ENCODE results near the gene AGBL1. TPM values are rescaled to one million over a fixed set of nuclear protein-coding genes. Genes with fewer than 3 reads are reported as not detected.

AGBL1 gene
- polyA plus RNA-seq, 2 of the 4 experiments (the other 2 are of a cell fraction), result not detected

DNA sequence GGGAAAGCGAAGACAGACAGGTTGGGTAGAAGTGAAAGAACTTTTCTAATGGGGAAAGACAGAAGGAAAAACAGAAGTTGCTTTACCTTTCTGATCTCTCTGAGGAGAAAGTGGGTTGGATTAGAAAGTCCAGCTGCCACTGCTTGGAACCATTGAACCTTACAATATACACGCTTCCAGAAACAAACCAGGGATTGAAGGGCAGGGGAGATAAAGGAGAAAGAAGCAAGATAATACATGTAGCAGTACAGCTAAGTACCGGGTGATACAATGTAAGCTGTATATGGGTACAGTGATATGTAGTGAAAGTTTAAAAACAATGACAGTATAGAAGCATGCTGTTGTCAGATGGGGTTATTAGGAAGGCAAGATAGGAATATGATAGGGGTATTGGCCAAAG, 684.4 kb downstream of the AGBL1 start (continued):
- TF ChIP-seq RFX5 (IDR thresholded peaks at IDR 0.05) (no peak), ZNF302 (CRISPR knock-in tag; IDR thresholded peaks at IDR 0.05) (no peak), RARB (CRISPR knock-in tag; IDR thresholded peaks at IDR 0.05) (no peak)

DNA sequence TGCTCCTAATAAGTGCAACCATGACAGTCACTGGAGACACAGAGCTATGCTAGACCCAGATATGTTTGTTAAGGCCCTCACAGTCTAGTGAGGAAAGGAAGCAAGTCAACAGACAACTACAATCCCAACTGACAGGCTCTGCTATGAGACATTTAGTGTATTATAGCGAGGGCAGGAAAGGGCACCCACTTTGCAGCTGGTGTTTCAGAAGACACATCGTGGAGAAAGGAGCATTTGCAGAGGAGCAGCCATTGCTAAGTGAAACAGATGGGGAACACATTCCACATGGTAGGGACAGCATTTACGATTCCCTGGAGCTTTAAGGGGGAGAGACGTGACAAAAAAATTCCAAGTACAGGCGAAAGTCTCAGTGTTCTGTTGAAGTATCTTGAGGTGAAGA, 685.6 kb downstream of the AGBL1 start:
- 0% methylated on average over 5 of the region's 5 CpGs for WGBS (ENCODE audit: missing lambda C conversion rate)
- peak; percentile 18 for FAIRE-seq
- CTCF ChIA-PET, result no interaction called here

DNA sequence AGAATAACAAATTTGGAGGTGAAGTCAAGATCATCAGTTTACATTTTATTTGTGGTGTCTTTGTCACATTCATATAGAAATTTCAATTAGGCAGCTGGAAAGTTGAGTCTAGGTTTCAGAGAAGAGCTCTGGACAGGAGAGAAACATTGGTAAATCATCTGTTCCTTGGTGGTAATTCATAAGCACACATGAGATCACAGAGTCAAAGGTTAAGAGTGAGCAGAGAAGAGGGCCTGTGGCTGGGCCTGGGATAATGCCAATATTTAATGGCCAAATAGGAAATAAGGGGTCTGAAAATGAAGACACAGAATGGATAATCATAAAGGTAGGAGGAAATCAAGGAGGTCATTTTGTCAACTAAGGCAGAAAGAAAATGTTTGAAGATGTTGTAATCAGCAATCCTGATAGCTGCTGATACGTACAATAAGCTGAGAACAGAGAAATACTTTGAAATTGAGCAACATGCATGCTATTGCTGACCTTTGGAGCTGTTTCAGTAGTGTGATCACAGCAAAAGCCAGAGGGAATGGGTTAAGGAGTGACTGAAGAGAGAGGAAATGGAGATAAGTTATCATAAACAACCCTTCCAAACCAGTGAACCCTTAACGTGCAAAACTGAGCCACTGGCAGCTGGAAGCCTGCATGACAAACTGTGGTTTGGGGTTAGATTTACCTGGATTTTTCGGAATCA, 692.8 kb downstream of the AGBL1 start:
- no peak overlapping the region for H3K4me2 ChIP-seq
- WGBS (ENCODE audit: missing lambda C conversion rate), result 3% methylated on average over 3 of the region's 3 CpGs
- ChIA-PET POLR2A (no interaction called here), CTCF (no interaction called here)
- no peak for ATAC-seq
- no peak for DNase-seq (ENCODE audit: low read depth in 1 of 2, low spot score in 1 of 2)
- no peaks in the 10 kb centered on the region for H3K4me1 ChIP-seq
- no peak overlapping the region for H3K27ac ChIP-seq
- no peak for TF ChIP-seq RNF2 (IDR thresholded peaks at IDR 0.05; ENCODE audit: borderline replicate concordance, low read depth)
- no peak for TF ChIP-seq POLR2AphosphoS2 (conservative IDR thresholded peaks at IDR 0.05; ENCODE audit: low read length)
- no peak overlapping the region for H3K4me3 ChIP-seq
- peak; percentile 18 for FAIRE-seq
- H3K9me3 ChIP-seq, result no peaks in the 10 kb centered on the region

More for the DNA sequence above, 685.6 kb downstream of the AGBL1 start:
- Histone ChIP-seq H3K4me3 (no peak overlapping the region), H3K4me1 (no peaks in the 10 kb centered on the region), H3K27ac (no peak overlapping the region), H3K9me3 (no peaks in the 10 kb centered on the region), H3K4me2 (no peak overlapping the region)
- ATAC-seq (no peak), DNase-seq (ENCODE audit: low read depth in 1 of 2, low spot score in 1 of 2) (no peak)
- POLR2A ChIA-PET, result no interaction called here
- TF ChIP-seq KDM5A (IDR thresholded peaks at IDR 0.05) (no peak), HOXA7 (CRISPR knock-in tag; IDR thresholded peaks at IDR 0.05) (no peak), TP53 (CRISPR knock-in tag; IDR thresholded peaks at IDR 0.05) (no peak), FOSL2 (IDR thresholded peaks at IDR 0.05) (no peak), FOSL2 (CRISPR knock-in tag; IDR thresholded peaks at IDR 0.05) (no peak), CHD4 (IDR thresholded peaks at IDR 0.05; ENCODE audit: borderline replicate concordance) (no peak), POLR2A (IDR thresholded peaks at IDR 0.05; ENCODE audit: low read length) (no peak)
- TF ChIP-seq, protein P1, sequence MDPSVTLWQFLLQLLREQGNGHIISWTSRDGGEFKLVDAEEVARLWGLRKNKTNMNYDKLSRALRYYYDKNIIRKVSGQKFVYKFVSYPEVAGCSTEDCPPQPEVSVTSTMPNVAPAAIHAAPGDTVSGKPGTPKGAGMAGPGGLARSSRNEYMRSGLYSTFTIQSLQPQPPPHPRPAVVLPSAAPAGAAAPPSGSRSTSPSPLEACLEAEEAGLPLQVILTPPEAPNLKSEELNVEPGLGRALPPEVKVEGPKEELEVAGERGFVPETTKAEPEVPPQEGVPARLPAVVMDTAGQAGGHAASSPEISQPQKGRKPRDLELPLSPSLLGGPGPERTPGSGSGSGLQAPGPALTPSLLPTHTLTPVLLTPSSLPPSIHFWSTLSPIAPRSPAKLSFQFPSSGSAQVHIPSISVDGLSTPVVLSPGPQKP (IDR thresholded peaks at IDR 0.05; ENCODE audit: low read depth, low read length), result no peak
- TF ChIP-seq, protein P2, sequence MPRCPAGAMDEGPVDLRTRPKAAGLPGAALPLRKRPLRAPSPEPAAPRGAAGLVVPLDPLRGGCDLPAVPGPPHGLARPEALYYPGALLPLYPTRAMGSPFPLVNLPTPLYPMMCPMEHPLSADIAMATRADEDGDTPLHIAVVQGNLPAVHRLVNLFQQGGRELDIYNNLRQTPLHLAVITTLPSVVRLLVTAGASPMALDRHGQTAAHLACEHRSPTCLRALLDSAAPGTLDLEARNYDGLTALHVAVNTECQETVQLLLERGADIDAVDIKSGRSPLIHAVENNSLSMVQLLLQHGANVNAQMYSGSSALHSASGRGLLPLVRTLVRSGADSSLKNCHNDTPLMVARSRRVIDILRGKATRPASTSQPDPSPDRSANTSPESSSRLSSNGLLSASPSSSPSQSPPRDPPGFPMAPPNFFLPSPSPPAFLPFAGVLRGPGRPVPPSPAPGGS (IDR thresholded peaks at IDR 0.05), result no peak
- TF ChIP-seq, protein P3, sequence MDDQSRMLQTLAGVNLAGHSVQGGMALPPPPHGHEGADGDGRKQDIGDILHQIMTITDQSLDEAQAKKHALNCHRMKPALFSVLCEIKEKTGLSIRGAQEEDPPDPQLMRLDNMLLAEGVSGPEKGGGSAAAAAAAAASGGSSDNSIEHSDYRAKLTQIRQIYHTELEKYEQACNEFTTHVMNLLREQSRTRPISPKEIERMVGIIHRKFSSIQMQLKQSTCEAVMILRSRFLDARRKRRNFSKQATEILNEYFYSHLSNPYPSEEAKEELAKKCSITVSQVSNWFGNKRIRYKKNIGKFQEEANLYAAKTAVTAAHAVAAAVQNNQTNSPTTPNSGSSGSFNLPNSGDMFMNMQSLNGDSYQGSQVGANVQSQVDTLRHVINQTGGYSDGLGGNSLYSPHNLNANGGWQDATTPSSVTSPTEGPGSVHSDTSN (IDR thresholded peaks at IDR 0.05), result no peak
- TF ChIP-seq, protein P4, sequence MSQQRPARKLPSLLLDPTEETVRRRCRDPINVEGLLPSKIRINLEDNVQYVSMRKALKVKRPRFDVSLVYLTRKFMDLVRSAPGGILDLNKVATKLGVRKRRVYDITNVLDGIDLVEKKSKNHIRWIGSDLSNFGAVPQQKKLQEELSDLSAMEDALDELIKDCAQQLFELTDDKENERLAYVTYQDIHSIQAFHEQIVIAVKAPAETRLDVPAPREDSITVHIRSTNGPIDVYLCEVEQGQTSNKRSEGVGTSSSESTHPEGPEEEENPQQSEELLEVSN (IDR thresholded peaks at IDR 0.05; ENCODE audit: borderline replicate concordance, low read depth), result no peak

DNA sequence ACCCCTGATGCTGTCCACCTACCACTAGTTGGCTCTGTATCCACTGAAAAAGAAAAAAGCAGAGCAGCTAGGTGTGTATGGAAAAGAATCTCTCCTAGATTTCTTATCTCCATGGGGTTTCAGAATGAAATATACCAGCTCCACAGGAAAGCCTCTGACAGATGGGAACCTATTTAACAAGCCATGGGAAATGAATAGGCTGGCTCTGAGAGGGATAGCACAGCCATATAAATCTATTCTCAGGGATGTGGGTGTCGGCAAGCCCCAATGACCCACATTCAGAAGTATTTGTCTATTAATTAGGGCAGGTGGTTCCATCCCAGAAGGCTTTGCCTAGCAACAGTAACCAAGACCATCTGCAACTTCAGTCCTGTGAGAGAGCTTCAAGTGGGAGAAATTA, 694.1 kb downstream of the AGBL1 start:
- Histone ChIP-seq H3K4me1 (no peaks in the 10 kb centered on the region), H3K27ac (no peak overlapping the region), H3K9me3 (no peaks in the 10 kb centered on the region), H3K4me2 (no peak overlapping the region), H3K4me3 (no peak overlapping the region)
- FAIRE-seq (no peak), ATAC-seq (no peak), DNase-seq (ENCODE audit: low read depth in 1 of 2, low spot score in 1 of 2) (no peak)
- WGBS (ENCODE audit: missing lambda C conversion rate), result 17% methylated on average over 1 of the region's 1 CpG
- ChIA-PET CTCF (interaction anchor here (1.3 kb wide), 1 partner anchor 17 kb away, joined by 3 read pairs; no protein-coding TSS in a partner anchor), POLR2A (no interaction called here)
- TF ChIP-seq SMC3 (IDR thresholded peaks at IDR 0.05), result no peak
- TF ChIP-seq RCOR1 (IDR thresholded peaks at IDR 0.05; ENCODE audit: low read depth, low read length), result no peak
- no peak for TF ChIP-seq CHD2 (IDR thresholded peaks at IDR 0.05; ENCODE audit: low read length, partially characterized antibody)
- TF ChIP-seq ZC3H11A (IDR thresholded peaks at IDR 0.05), result no peak
- TF ChIP-seq SREBF2 (IDR thresholded peaks at IDR 0.05), result no peak
- no peak for TF ChIP-seq BHLHE40 (IDR thresholded peaks at IDR 0.05; ENCODE audit: low read depth, low read length)
- TF ChIP-seq TP53 (CRISPR knock-in tag; IDR thresholded peaks at IDR 0.05), result no peak

All from A549 (cell line).